ENCODE data around the gene ADGRB2.
A peak's percentile ranks its signal among the peaks of the same experiment; 100 is the strongest.

- TF ChIP-seq CTCF (IDR thresholded peaks at IDR 0.05) (peak in 2 of 4 experiments; percentile 20 to 46), POLR2A (IDR thresholded peaks at IDR 0.05) (no peak)
Observed at GRCh38 chr1:31714442-31715086, 49.6 kb downstream of the ADGRB2 start.
